NCI-H446 treated with DMSO at 0.1 percent for 48 hours (cell line): ENCODE measurements around the gene EFCC1.

Experiments used
- DNase-seq: peaks from one replicate; lab custom pipeline; 2025; lab: John Stamatoyannopoulos, UW

The EFCC1 gene

GRCh38 chr3:129032716-129033115, 31.6 kb downstream of the EFCC1 start:
- no peak for DNase-seq

GRCh38 chr3:129033151-129033550, 32.0 kb downstream of the EFCC1 start:
- no peak for DNase-seq

DNA sequence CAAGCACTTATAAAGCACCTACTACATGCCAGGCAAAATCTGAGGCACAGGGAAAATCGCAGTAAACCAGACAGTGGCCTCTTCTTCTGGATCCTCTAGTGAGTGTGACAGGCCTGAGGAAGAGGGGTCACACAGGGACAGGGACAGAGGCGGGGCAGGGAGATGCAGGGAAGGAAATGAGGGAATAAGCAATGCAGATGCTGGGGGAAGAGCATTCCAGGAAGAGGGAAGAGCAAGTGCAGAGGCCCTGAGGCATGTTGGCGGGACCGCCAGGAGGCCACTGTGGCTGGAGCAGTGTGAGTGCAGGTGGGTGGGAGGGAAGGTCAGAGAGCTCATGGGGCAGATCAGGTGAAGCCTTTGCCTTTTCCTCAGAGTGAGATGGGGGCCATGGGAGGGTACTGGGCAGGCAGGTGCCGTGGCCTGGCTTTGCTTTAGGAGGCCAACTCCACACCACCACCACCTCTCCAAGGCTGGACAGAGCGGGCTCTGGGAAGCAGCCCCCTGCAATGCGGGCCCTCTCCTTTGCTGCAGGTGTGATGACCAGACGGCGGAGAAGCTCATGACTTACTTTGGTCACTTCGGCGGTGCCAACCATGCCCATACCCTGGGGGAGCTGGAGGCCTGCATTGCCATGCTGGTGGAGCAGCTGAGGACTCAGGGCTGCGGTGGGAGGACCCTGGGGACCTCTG, 32.7 kb downstream of the EFCC1 start:
- no peak for DNase-seq

DNA sequence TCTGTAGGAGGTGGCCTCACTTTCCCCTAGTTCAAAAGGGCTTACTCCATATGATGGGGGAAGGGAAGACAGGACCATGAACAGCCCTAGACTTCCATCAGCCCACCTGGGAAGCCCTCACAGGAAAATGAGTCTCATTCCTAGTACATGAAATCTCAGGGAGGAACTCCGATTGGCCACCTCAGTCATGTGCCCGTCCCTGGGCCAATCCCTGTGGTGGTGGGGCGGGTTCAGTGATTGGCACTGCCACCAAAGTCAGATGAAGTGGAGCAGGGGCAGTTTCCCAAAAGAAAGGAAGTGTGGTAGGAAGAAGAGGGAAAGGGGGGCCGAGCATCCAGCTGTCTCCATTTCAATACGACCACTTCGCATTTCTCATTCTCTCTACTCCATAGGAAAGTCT, 33.5 kb downstream of the EFCC1 start:
- no peak for DNase-seq

DNA sequence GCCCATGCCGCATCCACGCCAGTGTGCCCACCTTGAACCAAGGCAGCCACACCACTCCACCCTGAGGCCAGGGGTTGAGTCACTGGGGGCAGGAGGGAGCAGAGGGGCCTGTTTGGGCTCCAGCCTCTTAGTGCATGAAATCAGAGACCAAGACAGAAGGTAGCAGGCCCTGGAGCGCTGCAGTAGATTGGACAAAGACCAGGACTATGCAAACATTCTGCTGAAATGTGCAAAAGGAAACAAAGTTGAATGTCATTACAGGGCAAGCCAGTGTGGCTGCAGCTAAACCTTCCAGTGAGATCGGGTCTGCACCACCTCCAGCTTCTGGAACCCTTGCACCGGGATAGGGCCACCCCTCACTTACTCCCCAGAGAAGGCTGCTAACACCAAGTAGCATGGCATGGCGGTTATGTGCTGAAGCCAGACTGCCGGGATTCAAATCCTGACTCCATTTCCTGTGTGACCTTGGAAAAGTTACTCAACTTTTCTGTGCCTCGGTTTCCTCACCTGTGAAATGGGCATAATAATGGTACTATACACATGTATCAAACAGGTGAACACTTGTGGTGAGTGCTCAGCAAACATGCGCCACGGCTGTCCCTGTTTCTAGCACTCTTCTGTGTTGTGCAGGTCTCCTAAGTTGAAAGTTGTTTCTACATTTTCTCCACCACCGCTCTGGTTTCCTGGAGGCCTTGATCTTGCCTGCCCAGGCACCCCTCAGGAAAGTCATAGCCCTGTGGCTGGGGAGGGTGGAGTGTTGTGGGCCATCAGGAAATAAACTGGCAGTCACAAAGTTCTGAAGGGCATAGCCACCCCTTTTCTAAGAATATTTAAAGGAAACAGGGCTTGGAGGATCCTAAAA, 34.5 kb downstream of the EFCC1 start:
- DNase-seq, result no peak

DNA sequence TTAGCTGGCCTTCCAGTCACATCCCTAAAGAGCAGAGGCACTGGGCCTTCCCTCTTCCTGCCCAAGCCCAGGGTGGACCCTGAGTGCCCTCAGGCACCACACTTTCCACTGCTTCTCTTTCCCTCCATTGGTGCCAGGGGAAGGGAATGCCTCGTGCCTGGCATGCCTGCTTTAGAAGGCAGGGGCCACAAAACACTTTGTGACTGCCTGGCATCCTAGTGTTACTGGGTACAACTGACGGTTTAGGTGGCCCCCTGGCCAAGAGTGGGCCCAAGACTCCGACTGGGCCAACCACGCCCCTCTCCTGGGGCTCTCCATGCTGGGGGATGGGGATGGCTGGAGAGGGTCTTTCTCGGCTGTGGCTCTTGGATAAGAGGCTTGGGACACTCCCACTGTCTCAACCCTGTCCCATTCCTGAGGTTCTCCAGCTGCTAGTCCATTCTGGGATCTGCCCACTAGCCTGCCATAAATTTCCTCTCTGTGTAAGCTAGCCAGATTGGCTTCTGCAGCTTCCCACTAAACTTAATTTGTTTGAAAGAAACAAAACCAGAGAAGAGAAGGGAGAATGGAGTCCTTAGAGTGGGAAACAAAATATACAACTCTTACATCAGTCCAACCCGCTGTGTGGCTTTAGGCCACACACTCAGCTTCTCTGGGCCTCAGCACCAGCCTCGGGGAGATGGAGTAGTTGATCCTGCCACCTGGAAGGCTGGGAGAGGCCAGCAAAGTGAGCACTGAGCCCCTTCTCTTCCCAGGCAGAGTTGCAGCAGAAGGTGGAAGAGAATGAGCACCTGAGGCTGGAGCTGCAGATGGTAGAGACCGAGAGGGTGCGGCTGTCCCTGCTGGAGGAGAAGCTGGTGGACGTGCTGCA, 35.4 kb downstream of the EFCC1 start:
- DNase-seq, result no peak

GRCh38 chr3:129037093-129037419, 36.0 kb downstream of the EFCC1 start:
- DNase-seq, result no peak

GRCh38 chr3:129038121-129038855, 37.2 kb downstream of the EFCC1 start:
- no peak for DNase-seq

DNA sequence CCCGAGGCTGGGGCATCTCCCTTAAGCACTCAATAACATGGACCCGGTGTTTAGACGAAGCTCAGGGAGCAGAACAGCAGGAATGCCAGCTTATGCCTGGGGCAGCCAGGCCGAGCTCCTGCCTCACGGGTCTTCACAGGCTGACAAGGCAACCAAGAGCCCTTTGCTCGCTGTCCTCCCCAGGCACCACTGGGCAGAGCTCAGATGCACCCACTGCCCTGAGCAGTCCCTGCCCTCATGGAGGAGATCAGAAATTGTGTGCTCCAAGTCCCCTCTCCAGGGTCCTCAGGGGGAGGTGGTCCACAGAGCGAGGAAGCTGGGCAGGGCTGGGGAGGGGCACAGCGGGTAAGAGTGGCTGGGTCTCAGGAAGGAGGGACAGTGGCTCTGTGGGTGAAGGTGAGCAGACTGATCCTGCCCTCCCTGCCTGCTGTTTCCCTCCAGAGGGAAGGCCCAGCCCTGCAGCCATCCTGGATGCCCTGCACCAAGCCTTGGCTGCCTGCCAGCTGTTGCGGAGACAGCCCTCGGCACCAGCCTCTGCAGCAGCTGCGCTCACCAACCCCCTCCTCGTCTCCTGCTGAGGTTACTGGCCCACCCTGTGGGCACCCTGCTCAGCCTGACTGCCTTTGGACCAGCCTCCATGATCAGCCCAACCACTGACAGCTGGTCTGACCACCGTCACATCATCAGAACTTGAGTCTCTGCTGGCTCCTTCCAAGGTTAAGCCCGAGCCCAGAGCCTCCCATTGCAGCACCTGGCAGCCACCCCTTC, 38.4 kb downstream of the EFCC1 start:
- peak; percentile 11 for DNase-seq

GRCh38 chr3:129040039-129040336, 38.9 kb downstream of the EFCC1 start:
- DNase-seq, result no peak

DNA sequence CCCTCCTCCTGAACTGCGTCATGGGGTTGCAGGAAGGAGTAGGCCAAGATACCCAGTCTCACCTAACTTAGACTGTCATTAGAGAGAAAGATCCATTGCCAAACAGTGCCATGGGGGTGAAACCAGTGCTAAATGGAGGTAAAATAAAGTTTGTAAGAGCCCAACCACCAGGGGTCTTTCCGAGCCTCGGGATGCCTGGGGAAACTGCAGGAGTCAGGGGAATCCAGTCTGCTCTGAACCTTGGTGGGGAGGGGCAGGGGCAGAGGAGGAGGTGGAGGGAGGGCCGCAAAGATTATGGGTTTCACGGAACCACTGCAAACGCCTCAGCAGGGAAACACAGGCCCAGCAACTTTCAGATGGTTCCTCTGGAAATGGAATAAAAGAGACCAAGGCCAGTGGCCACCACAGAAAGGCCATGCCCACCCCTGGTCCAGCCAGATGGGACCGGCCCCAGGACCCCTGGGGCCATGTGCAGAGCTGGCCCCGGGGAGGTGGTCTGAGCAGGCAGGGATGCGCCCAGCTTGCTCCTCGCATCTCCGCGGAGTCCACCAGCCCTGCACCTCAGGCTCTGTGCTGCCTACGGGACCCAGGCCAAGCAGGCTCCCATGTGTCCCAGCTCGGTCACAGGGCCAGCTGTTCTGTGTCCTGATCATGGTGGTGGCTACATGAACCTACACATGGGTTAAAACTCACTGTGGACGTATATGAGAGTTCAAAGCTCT, 39.6 kb downstream of the EFCC1 start:
- DNase-seq, result no peak

- no peak for DNase-seq
Measured at GRCh38 chr3:129045675-129046036, 44.6 kb downstream of the EFCC1 start.

DNA sequence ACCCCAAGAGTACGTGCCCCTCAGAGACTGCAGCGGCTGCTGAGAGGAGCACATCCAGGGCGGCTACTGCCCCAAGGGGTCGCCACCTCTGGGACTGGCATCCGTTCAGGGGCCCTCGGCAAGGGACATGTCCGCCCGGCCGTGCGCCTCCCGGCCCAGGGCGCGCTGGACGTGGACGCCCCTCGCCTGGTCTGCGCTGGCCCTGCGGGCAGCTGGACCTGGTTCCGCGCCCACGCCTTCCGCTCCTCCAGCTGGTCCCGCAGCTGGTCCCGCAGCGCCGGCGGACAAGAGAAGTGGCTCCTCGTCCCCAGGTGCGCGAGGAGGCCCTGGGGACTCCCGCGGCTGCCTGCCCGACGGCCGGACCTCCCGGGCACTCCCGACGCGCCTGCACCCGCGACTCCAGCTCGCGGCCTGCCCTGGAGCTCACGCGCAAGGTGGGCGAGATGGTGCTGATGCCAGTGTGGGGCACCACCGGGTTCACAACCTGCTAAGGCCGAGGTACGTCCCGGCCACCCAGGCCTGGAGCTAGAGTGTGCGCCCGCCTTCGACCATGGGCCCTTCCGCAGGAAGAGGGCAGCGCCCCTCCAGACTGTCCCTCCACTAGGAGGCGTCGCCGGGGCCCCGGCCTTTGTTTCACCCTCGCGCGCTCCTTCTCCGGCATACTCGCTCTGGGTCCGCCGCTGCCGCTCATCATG, 45.1 kb downstream of the EFCC1 start:
- DNase-seq, result no peak

GRCh38 chr3:129046732-129047552, 45.8 kb downstream of the EFCC1 start:
- DNase-seq, result no peak

GRCh38 chr3:129047553-129047839, 46.4 kb downstream of the EFCC1 start:
- DNase-seq, result no peak

- DNase-seq, result no peak
Measured at GRCh38 chr3:129050556-129051295, 49.6 kb downstream of the EFCC1 start.

DNA sequence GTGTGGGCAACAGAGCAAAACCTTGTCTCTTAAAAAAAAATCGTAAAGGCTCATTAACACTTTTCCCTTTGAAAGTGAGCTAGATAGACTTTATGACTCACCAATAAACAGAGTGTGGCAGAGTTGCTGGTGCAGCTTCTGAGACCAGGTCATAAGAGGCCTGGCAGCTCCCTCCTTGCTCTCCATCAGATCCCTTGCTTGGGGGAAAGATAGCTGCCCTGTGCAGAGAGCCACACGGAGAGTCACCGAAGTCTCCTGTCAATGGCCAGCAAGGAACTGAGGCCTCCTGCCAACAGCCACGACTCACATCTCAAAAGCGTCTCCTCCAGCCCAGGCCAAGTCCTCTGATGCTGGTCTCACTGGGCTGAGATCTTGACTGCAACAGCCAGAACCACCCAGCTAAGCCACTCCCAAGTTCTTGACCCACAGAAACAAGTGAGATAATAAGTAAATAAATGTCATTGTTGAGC, 50.8 kb downstream of the EFCC1 start:
- DNase-seq, result no peak

DNA sequence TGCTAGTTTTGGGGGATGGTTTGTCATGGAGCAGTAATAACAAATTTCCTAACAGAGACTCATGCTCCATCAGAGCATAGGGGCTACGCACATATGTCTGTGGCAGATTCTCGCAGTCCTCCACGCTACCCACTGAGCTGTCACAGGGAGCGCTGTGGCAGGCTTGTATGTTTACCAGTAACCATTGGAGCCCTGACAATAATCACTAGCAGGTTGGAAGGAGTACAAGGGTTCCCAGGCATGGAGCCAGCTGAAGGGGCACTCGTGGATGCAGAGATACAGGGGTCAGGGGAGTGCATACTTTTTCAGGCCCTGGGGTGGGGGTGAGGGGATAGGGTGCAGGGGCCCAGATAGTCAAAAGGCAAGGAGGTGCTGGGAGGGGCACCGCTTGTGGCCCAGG, 51.6 kb downstream of the EFCC1 start:
- DNase-seq, result peak; percentile 13
